ENCODE data around the gene PHF12.
"Not testable (repeated sequence)": the region's sequence is repeated elsewhere in the genome, so short reads cannot be mapped to it uniquely, and the experiment has no call there.

PHF12 gene

GRCh38 chr17:28928061-28928460 lies 23.3 kb downstream of the PHF12 start:
- FAIRE-seq, result no peak

- no peak for FAIRE-seq
Measured at GRCh38 chr17:28926786-28927185, 24.5 kb downstream of the PHF12 start.

GRCh38 chr17:28926366-28926765 lies 25.0 kb downstream of the PHF12 start:
- no peak for FAIRE-seq

GRCh38 chr17:28925912-28926365 lies 25.4 kb downstream of the PHF12 start:
- FAIRE-seq, result no peak

- FAIRE-seq, result no peak
Measured at GRCh38 chr17:28920201-28920600, 31.1 kb downstream of the PHF12 start.

- no peak for FAIRE-seq
Measured at GRCh38 chr17:28918295-28918694, 33.0 kb downstream of the PHF12 start.

GRCh38 chr17:28917465-28917864 lies 33.9 kb downstream of the PHF12 start:
- FAIRE-seq, result no peak

GRCh38 chr17:28917029-28917428 lies 34.3 kb downstream of the PHF12 start:
- no peak for FAIRE-seq

GRCh38 chr17:28916302-28916934 lies 34.9 kb downstream of the PHF12 start:
- FAIRE-seq, result no peak

GRCh38 chr17:28912938-28913333 lies 38.4 kb downstream of the PHF12 start:
- no peak for FAIRE-seq

GRCh38 chr17:28912281-28912937 lies 38.9 kb downstream of the PHF12 start:
- FAIRE-seq, result no peak

- FAIRE-seq, result no peak
Measured at GRCh38 chr17:28911411-28912045, 39.8 kb downstream of the PHF12 start.

- no peak for FAIRE-seq
Measured at GRCh38 chr17:28910534-28910933, 40.8 kb downstream of the PHF12 start.

- FAIRE-seq, result no peak
Measured at GRCh38 chr17:28908640-28909167, 42.6 kb downstream of the PHF12 start.

GRCh38 chr17:28907709-28908475 lies 43.4 kb downstream of the PHF12 start:
- FAIRE-seq, result no peak

- no peak for FAIRE-seq
Measured at GRCh38 chr17:28906706-28907438, 44.4 kb downstream of the PHF12 start.

- FAIRE-seq, result no peak
Measured at GRCh38 chr17:28906276-28906675, 45.0 kb downstream of the PHF12 start.

- FAIRE-seq, result no peak
Measured at GRCh38 chr17:28904800-28905199, 46.5 kb downstream of the PHF12 start.

- not testable (repeated sequence) for FAIRE-seq
Measured at GRCh38 chr17:28903546-28903841, 47.8 kb downstream of the PHF12 start.

GRCh38 chr17:28902819-28903545 lies 48.3 kb downstream of the PHF12 start, which contains the start of gene DHRS13:
Gene DHRS13, minus strand, starts transcription at chr17:28903079. Its CDS starts 135 bp downstream, at chr17:28902944.
- FAIRE-seq, result no peak

- no peak for FAIRE-seq
Measured at GRCh38 chr17:28901866-28902818, 49.2 kb downstream of the PHF12 start.

Measured in TTC549 (cell line).